ENCODE measurements around the gene LAPTM4A.

DNA sequence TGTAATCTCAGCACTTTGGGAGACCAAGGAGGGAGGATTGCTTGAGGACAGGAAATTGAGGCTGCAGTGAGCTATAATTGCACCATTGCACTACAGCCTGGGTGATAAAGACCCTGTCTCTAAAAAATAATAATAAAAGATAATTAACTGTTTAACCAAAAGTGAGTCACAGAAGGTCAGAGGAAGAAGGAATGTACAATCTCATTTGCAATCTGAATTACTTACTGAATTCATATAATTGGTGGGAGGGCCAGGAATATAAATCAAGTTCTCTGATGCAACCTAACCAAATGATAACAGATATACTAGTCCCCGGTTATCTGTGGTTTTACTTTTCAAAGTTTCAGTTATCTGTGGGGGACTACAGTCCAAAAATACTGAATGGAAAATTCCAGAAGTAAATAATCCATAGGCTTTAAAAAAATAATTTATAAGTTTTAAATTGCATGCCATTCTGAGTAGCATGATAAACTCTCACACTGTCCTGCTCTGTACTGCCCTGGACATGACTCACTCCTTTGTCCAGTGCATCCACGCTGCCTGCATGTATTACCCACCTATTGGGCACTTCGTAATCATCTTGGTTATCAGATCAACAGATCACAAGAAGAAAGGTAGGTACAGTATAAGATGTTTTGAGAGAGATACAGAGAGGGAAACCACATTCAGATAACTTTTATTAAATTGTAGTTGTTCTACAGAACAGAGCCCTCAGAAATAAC is 26.2 kb downstream of the LAPTM4A start:
- TF ChIP-seq, protein P1, sequence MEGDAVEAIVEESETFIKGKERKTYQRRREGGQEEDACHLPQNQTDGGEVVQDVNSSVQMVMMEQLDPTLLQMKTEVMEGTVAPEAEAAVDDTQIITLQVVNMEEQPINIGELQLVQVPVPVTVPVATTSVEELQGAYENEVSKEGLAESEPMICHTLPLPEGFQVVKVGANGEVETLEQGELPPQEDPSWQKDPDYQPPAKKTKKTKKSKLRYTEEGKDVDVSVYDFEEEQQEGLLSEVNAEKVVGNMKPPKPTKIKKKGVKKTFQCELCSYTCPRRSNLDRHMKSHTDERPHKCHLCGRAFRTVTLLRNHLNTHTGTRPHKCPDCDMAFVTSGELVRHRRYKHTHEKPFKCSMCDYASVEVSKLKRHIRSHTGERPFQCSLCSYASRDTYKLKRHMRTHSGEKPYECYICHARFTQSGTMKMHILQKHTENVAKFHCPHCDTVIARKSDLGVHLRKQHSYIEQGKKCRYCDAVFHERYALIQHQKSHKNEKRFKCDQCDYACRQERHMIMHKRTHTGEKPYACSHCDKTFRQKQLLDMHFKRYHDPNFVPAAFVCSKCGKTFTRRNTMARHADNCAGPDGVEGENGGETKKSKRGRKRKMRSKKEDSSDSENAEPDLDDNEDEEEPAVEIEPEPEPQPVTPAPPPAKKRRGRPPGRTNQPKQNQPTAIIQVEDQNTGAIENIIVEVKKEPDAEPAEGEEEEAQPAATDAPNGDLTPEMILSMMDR (conservative IDR thresholded peaks at IDR 0.05; ENCODE audit: low read depth, low read length): no peak
- TF ChIP-seq EZH2 (IDR thresholded peaks at IDR 0.05; ENCODE audit: low read length, unreplicated experiment) (no peak), EZH2phosphoT487 (IDR thresholded peaks at IDR 0.05; ENCODE audit: borderline replicate concordance, low read length) (no peak)
